RWPE2 (cell line): ENCODE results near the gene SAMD3.
"Not testable (repeated sequence)": the region's sequence is repeated elsewhere in the genome, so short reads cannot be mapped to it uniquely, and the experiment has no call there.

ENCODE experiments used
- ATAC-seq: fragments of 200-7000 bp; cut with Tn5 transposase; 3 replicates; pipeline ENCODE4 v1.9.1; 2021; ENCODE audit warnings: low read depth
- DNase-seq: peaks from one replicate; pipeline ENCODE4 v3.0.0-alpha.2; 2020; ENCODE audit warnings: low spot score
- H3K27ac ChIP-seq: fragments of 450-650 bp; 2 replicates; pipeline ENCODE4 v1.5.1; 2017; ENCODE audit warnings: mild to moderate bottlenecking; ENCODE audit not compliant: poor library complexity, severe bottlenecking
- H3K27me3 ChIP-seq: fragments of 250-450 bp; sonication (Bioruptor Pico); 2 replicates; pipeline ENCODE4 v1.5.1; 2021; ENCODE audit warnings: mild to moderate bottlenecking, moderate library complexity; ENCODE audit not compliant: insufficient read depth, poor library complexity, severe bottlenecking
- H3K36me3 ChIP-seq: fragments of 250-450 bp; sonication (Bioruptor Pico); 2 replicates; pipeline ENCODE4 v1.5.1; 2020; ENCODE audit warnings: low read depth, mild to moderate bottlenecking, moderate library complexity
- H3K4me1 ChIP-seq: fragments of 250-450 bp; sonication (Bioruptor Pico); 2 replicates; pipeline ENCODE4 v1.5.1; 2021; ENCODE audit warnings: mild to moderate bottlenecking, moderate library complexity; ENCODE audit not compliant: insufficient read depth, poor library complexity, severe bottlenecking
- H3K4me3 ChIP-seq: fragments of 250-450 bp; sonication (Bioruptor Pico); 2 replicates; pipeline ENCODE4 v1.5.1; 2021; ENCODE audit warnings: mild to moderate bottlenecking, moderate library complexity; ENCODE audit not compliant: severe bottlenecking
- H3K9me3 ChIP-seq: fragments of 250-450 bp; sonication (Bioruptor Pico); 2 replicates; pipeline ENCODE4 v1.5.1; 2021; ENCODE audit warnings: mild to moderate bottlenecking, moderate library complexity; ENCODE audit not compliant: severe bottlenecking
- TF ChIP-seq, protein P1 (sequence below): fragments of 450-650 bp; IDR thresholded peaks from one replicate; pipeline ENCODE4 v1.5.1; 2017; ENCODE audit warnings: mild to moderate bottlenecking, moderate library complexity; ENCODE audit not compliant: poor library complexity, severe bottlenecking

Gene SAMD3

DNA sequence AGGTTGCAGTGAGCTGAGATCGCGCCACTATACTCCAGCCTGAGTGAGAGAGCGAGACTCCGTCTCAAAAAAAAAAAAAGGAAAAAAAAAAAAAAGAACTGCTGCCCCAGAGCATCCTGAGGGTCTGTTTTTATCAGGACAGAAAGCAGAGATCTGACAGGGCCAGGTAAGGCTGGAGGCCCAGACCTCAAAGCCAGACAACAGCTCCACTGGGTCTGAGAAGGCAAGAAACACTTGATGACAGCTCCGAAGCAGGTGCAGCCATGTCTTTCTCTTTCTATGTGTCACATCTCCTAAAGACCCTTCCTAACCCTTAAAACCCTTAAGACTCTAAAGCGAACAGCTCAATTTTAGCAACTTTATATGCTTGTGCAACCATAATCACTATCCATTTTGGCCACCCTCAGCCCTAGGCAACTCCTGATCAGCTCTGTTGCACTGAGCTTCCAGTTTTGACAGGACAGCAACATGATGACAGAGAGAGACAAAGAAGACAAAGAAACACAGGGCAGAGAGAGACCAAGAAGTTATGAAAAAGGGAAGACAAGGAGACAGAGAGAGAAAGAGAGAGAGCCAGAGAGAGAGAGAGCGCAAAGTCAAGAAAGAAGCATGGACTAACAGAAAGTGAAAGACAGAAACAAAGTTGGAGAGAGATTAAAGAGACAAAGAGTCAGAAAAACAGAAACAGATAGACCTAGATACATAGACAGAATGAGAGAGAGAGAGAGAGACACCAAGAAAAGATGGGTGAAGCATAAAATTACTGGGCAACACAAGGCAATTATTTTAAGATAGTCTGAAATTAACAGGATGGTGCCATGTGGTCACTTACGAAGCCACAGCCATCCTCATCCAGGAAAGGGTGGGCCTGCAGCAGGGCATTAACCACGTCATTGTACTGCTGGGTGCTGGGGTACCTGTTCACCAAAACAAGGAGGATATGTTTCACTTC, 39.2 kb downstream of the SAMD3 start:
- Histone ChIP-seq H3K4me1 (peaks cover 6% of the 10 kb centered on the region), H3K27me3 (no peaks in the 10 kb centered on the region), H3K27ac (no peak overlapping the region), H3K9me3 (no peaks in the 10 kb centered on the region), H3K4me3 (no peak overlapping the region), H3K36me3 (no peaks in the 10 kb centered on the region)
- DNase-seq (no peak), ATAC-seq (no peak)
- TF ChIP-seq, protein P1, sequence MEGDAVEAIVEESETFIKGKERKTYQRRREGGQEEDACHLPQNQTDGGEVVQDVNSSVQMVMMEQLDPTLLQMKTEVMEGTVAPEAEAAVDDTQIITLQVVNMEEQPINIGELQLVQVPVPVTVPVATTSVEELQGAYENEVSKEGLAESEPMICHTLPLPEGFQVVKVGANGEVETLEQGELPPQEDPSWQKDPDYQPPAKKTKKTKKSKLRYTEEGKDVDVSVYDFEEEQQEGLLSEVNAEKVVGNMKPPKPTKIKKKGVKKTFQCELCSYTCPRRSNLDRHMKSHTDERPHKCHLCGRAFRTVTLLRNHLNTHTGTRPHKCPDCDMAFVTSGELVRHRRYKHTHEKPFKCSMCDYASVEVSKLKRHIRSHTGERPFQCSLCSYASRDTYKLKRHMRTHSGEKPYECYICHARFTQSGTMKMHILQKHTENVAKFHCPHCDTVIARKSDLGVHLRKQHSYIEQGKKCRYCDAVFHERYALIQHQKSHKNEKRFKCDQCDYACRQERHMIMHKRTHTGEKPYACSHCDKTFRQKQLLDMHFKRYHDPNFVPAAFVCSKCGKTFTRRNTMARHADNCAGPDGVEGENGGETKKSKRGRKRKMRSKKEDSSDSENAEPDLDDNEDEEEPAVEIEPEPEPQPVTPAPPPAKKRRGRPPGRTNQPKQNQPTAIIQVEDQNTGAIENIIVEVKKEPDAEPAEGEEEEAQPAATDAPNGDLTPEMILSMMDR = no peak

- H3K27me3 ChIP-seq = no peaks in the 10 kb centered on the region
- H3K36me3 ChIP-seq = no peaks in the 10 kb centered on the region
- no peak overlapping the region for H3K27ac ChIP-seq
- no peak overlapping the region for H3K4me3 ChIP-seq
- H3K9me3 ChIP-seq = no peaks in the 10 kb centered on the region
- ATAC-seq (no peak), DNase-seq (no peak)
- TF ChIP-seq, protein P1 = no peak
- peaks cover 9% of the 10 kb centered on the region for H3K4me1 ChIP-seq
These were observed 40.3 kb downstream of the SAMD3 start for GRCh38 chr6:130182466-130182865.

GRCh38 chr6:130178692-130179091, 44.1 kb downstream of the SAMD3 start:
- H3K4me3 ChIP-seq = no peak overlapping the region
- H3K36me3 ChIP-seq = no peaks in the 10 kb centered on the region
- peak overlapping the region; percentile 5 for H3K27ac ChIP-seq
- DNase-seq = peak; percentile 71
- H3K9me3 ChIP-seq = no peaks in the 10 kb centered on the region
- TF ChIP-seq, protein P1 = no peak
- ATAC-seq = peak; percentile 100
- no peaks in the 10 kb centered on the region for H3K27me3 ChIP-seq
- peaks cover 9% of the 10 kb centered on the region for H3K4me1 ChIP-seq

- no peak for DNase-seq
- H3K27ac ChIP-seq = no peak overlapping the region
- no peaks in the 10 kb centered on the region for H3K36me3 ChIP-seq
- no peak for ATAC-seq
- TF ChIP-seq, protein P1 = no peak
- no peak overlapping the region for H3K4me3 ChIP-seq
- H3K9me3 ChIP-seq = no peaks in the 10 kb centered on the region
- no peaks in the 10 kb centered on the region for H3K27me3 ChIP-seq
- peaks cover 9% of the 10 kb centered on the region for H3K4me1 ChIP-seq
These were observed 46.4 kb downstream of the SAMD3 start for GRCh38 chr6:130176378-130176777.

- H3K36me3 ChIP-seq, ATAC-seq, DNase-seq, H3K9me3 ChIP-seq, H3K27ac ChIP-seq, H3K27me3 ChIP-seq, H3K4me1 ChIP-seq, H3K4me3 ChIP-seq: not testable (repeated sequence)
These were observed 49.3 kb downstream of the SAMD3 start for GRCh38 chr6:130173377-130174004.

- not testable (repeated sequence) for H3K36me3 ChIP-seq, H3K4me3 ChIP-seq, H3K27me3 ChIP-seq, DNase-seq, H3K9me3 ChIP-seq, ATAC-seq, H3K27ac ChIP-seq, H3K4me1 ChIP-seq
These were observed 52.6 kb downstream of the SAMD3 start for GRCh38 chr6:130170160-130170559.
